Stomach smooth muscle (tissue), 2 donors: ENCODE results near the gene KCNQ1OT1.
A peak's percentile ranks its signal among the peaks of the same experiment; 100 is the strongest.

Experiments used
- H3K27ac ChIP-seq: one replicate; pipeline ENCODE4 v1.7.0; 2013; ENCODE audit warnings: mild to moderate bottlenecking, low read length, inconsistent platforms
- H3K27me3 ChIP-seq, 2 donors: one replicate each; pipeline ENCODE4 v1.7.0; 2013; ENCODE audit warnings: low read length in 2 of 2; ENCODE audit not compliant: insufficient read depth in 2 of 2, control insufficient read depth in 1 of 2
- H3K36me3 ChIP-seq, 2 donors: one replicate each; pipeline ENCODE4 v1.7.0; 2013; ENCODE audit warnings: low read length in 2 of 2; ENCODE audit not compliant: control insufficient read depth in 2 of 2, insufficient read depth in 2 of 2
- H3K4me1 ChIP-seq: one replicate; pipeline ENCODE4 v1.7.0; 2013; ENCODE audit warnings: low read length; ENCODE audit not compliant: control insufficient read depth, insufficient read depth
- H3K4me3 ChIP-seq, 2 donors: one replicate each; pipeline ENCODE4 v1.7.0; 2013; ENCODE audit warnings: low read length in 2 of 2
- H3K9ac ChIP-seq, 2 donors: one replicate each; pipeline ENCODE4 v1.7.0; 2013; ENCODE audit warnings: low read length in 2 of 2, mild to moderate bottlenecking in 1 of 2
- H3K9me3 ChIP-seq, 2 donors: one replicate each; pipeline ENCODE4 v1.7.0; 2013; ENCODE audit warnings: low read length in 2 of 2; ENCODE audit not compliant: control insufficient read depth in 2 of 2
- donor health status: healthy.
- donor health status: Pancreatic carcinoma.

The KCNQ1OT1 gene

GRCh38 chr11:2653198-2653551 lies 46.6 kb downstream of the KCNQ1OT1 start:
- Histone ChIP-seq H3K9ac (no peak overlapping the region), H3K9me3 (peaks cover 0 to 33% of the 10 kb centered on the region in 2 donors), H3K36me3 (no peaks in the 10 kb centered on the region), H3K4me3 (peak overlapping the region in 1 of 2 donors; percentile 34), H3K4me1 (no peaks in the 10 kb centered on the region), H3K27me3 (no peaks in the 10 kb centered on the region), H3K27ac (no peak overlapping the region)

GRCh38 chr11:2652333-2653197 lies 47.2 kb downstream of the KCNQ1OT1 start:
- Histone ChIP-seq H3K27me3 (no peaks in the 10 kb centered on the region), H3K9ac (no peak overlapping the region), H3K4me3 (peak overlapping the region in 1 of 2 donors; percentile 34), H3K27ac (no peak overlapping the region), H3K36me3 (no peaks in the 10 kb centered on the region), H3K9me3 (peaks cover 0 to 33% of the 10 kb centered on the region in 2 donors), H3K4me1 (no peaks in the 10 kb centered on the region)

GRCh38 chr11:2651826-2652271 lies 47.9 kb downstream of the KCNQ1OT1 start:
- Histone ChIP-seq H3K36me3 (no peaks in the 10 kb centered on the region), H3K9ac (no peak overlapping the region), H3K27me3 (no peaks in the 10 kb centered on the region), H3K4me1 (no peaks in the 10 kb centered on the region), H3K27ac (no peak overlapping the region), H3K9me3 (peaks cover 0 to 33% of the 10 kb centered on the region in 2 donors), H3K4me3 (no peak overlapping the region)

GRCh38 chr11:2651054-2651617 lies 48.7 kb downstream of the KCNQ1OT1 start:
- H3K9me3 ChIP-seq, result peaks cover 0 to 37% of the 10 kb centered on the region in 2 donors
- no peaks in the 10 kb centered on the region for H3K4me1 ChIP-seq
- no peak overlapping the region for H3K4me3 ChIP-seq
- H3K36me3 ChIP-seq, result no peaks in the 10 kb centered on the region
- H3K27ac ChIP-seq, result no peak overlapping the region
- no peak overlapping the region for H3K9ac ChIP-seq
- no peaks in the 10 kb centered on the region for H3K27me3 ChIP-seq

- peak overlapping the region in 1 of 2 donors; percentile 20 for H3K4me3 ChIP-seq
- H3K9me3 ChIP-seq, result peaks cover 0 to 39% of the 10 kb centered on the region in 2 donors
- H3K27me3 ChIP-seq, result no peaks in the 10 kb centered on the region
- H3K27ac ChIP-seq, result no peak overlapping the region
- H3K36me3 ChIP-seq, result no peaks in the 10 kb centered on the region
- no peaks in the 10 kb centered on the region for H3K4me1 ChIP-seq
- no peak overlapping the region for H3K9ac ChIP-seq
These were observed 49.4 kb downstream of the KCNQ1OT1 start for GRCh38 chr11:2650343-2650867.

- Histone ChIP-seq H3K27me3 (no peaks in the 10 kb centered on the region), H3K9ac (no peak overlapping the region), H3K4me3 (no peak overlapping the region), H3K4me1 (no peaks in the 10 kb centered on the region), H3K9me3 (peaks cover 0 to 44% of the 10 kb centered on the region in 2 donors), H3K36me3 (no peaks in the 10 kb centered on the region), H3K27ac (no peak overlapping the region)
These were observed 49.9 kb downstream of the KCNQ1OT1 start for GRCh38 chr11:2649848-2650247.

- H3K9ac ChIP-seq, result no peak overlapping the region
- H3K27me3 ChIP-seq, result no peaks in the 10 kb centered on the region
- H3K4me1 ChIP-seq, result no peaks in the 10 kb centered on the region
- no peaks in the 10 kb centered on the region for H3K36me3 ChIP-seq
- H3K4me3 ChIP-seq, result peak overlapping the region in 1 of 2 donors; percentile 27
- H3K27ac ChIP-seq, result no peak overlapping the region
- H3K9me3 ChIP-seq, result peaks cover 0 to 49% of the 10 kb centered on the region in 2 donors
These were observed 50.4 kb downstream of the KCNQ1OT1 start for GRCh38 chr11:2649400-2649799.

GRCh38 chr11:2647953-2648352 lies 51.8 kb downstream of the KCNQ1OT1 start:
- H3K4me1 ChIP-seq, result no peaks in the 10 kb centered on the region
- H3K9me3 ChIP-seq, result peaks cover 3 to 50% of the 10 kb centered on the region in 2 donors
- no peaks in the 10 kb centered on the region for H3K36me3 ChIP-seq
- H3K27ac ChIP-seq, result no peak overlapping the region
- no peak overlapping the region for H3K4me3 ChIP-seq
- H3K27me3 ChIP-seq, result no peaks in the 10 kb centered on the region
- no peak overlapping the region for H3K9ac ChIP-seq

GRCh38 chr11:2647167-2647566 lies 52.6 kb downstream of the KCNQ1OT1 start:
- H3K4me1 ChIP-seq, result no peaks in the 10 kb centered on the region
- no peak overlapping the region for H3K9ac ChIP-seq
- H3K36me3 ChIP-seq, result no peaks in the 10 kb centered on the region
- no peak overlapping the region for H3K4me3 ChIP-seq
- H3K27ac ChIP-seq, result no peak overlapping the region
- H3K9me3 ChIP-seq, result peaks cover 3 to 45% of the 10 kb centered on the region in 2 donors
- H3K27me3 ChIP-seq, result no peaks in the 10 kb centered on the region

GRCh38 chr11:2645779-2646118 lies 54.0 kb downstream of the KCNQ1OT1 start:
- H3K9me3 ChIP-seq, result peaks cover 6 to 44% of the 10 kb centered on the region in 2 donors
- no peaks in the 10 kb centered on the region for H3K4me1 ChIP-seq
- H3K27me3 ChIP-seq, result no peaks in the 10 kb centered on the region
- no peak overlapping the region for H3K4me3 ChIP-seq
- no peaks in the 10 kb centered on the region for H3K36me3 ChIP-seq
- no peak overlapping the region for H3K9ac ChIP-seq
- no peak overlapping the region for H3K27ac ChIP-seq
